HCT116 (cell line): ENCODE data around the gene KANK3. TPM values are rescaled to one million over a fixed set of nuclear protein-coding genes. Genes with fewer than 3 reads are reported as not detected.

Experiments used
- ATAC-seq: fragments of 200-7000 bp; cut with Tn5 transposase; 2 replicates; pipeline ENCODE4 v1.9.1; 2020; ENCODE audit warnings: mild to moderate bottlenecking, moderate library complexity
- BruUV-seq: library from RNA; stranded (reverse); fragments of 400-500 nt; replicated peaks from 2 replicates; lab custom pipeline; 2021; lab: Mats Ljungman, UMichigan
- CTCF ChIA-PET: fragments of 300-600 bp; sonication (Branson Sonifier 250); formaldehyde crosslinking; loops from one replicate; lab custom pipeline; 2021; ENCODE audit warnings: antibody characterized with exemption; lab: Charles Lee
- POLR2A ChIA-PET: fragments of 300-600, 350-600 bp; sonication (Branson Sonifier 250); formaldehyde crosslinking; loops from one replicate; lab custom pipeline; 2021; ENCODE audit warnings: antibody characterized with exemption; lab: Charles Lee
- RAD21 ChIA-PET, 2 experiments: fragments of 300-600 bp; sonication (Branson Sonifier 250); formaldehyde crosslinking; loops; one replicate each; lab custom pipeline; 2023; ENCODE audit warnings: low total read pairs in 2 of 2; ENCODE audit not compliant: uncharacterized antibody in 2 of 2, unreplicated experiment in 2 of 2, low non-redundant PET in 1 of 2; lab: Charles Lee
- DNase-seq: peaks from one replicate; pipeline ENCODE4 v3.0.0-alpha.2; 2010; ENCODE audit warnings: low read depth, low spot score
- H2AFZ ChIP-seq: fragments of 200-600 bp; shearing (Covaris generic), sonication (generic); 2 replicates; pipeline ENCODE4 v1.6.1; 2017; ENCODE audit warnings: low read depth, mixed run types, mixed read lengths, antibody characterized with exemption, low read length; ENCODE audit not compliant: poor library complexity, severe bottlenecking
- H3K27ac ChIP-seq: 2 replicates; pipeline ENCODE4 v1.5.1; 2012; ENCODE audit warnings: low read depth, low read length
- H3K27me3 ChIP-seq: fragments of 200-600 bp; sonication (generic); 2 replicates; pipeline ENCODE4 v1.6.1; 2016; ENCODE audit warnings: mixed run types, low read length, mixed read lengths; ENCODE audit not compliant: insufficient read depth
- H3K36me3 ChIP-seq, 2 experiments: fragments of 200-500 bp in 1 of 2; fragments of 200-600 bp in 1 of 2; sonication (Bioruptor generic) in 1 of 2; sonication (generic) in 1 of 2; 2 replicates each; pipeline versions ENCODE4 v1.5.1 to v1.6.1; 2014 to 2016; ENCODE audit warnings: low read length in 2 of 2, inconsistent platforms in 1 of 2, mixed read lengths in 1 of 2, mixed run types in 1 of 2; ENCODE audit not compliant: insufficient read depth in 2 of 2, control insufficient read depth in 1 of 2
- H3K4me1 ChIP-seq, 2 experiments: fragments of 200-600 bp in 1 of 2; sonication (generic) in 1 of 2; 2 replicates each; pipeline versions ENCODE4 v1.5.1 to v1.6.1; 2012 to 2017; ENCODE audit warnings: low read length in 2 of 2, inconsistent platforms in 1 of 2, mild to moderate bottlenecking in 1 of 2, mixed read lengths in 1 of 2, mixed run types in 1 of 2, moderate library complexity in 1 of 2; ENCODE audit not compliant: insufficient read depth in 2 of 2, control insufficient read depth in 1 of 2
- H3K4me2 ChIP-seq: fragments of 200-600 bp; sonication (generic); 2 replicates; pipeline ENCODE4 v1.6.1; 2017; ENCODE audit warnings: mixed run types, low read length, mixed read lengths
- H3K4me3 ChIP-seq, 2 experiments: fragments of 200-600 bp in 1 of 2; sonication (generic) in 1 of 2; replicated peaks in 1 of 2; 2 replicates each; pipeline ENCODE4 v1.5.1; 2011 to 2016; ENCODE audit warnings: low read length in 2 of 2, control low read depth in 1 of 2, low read depth in 1 of 2, mild to moderate bottlenecking in 1 of 2, mixed read lengths in 1 of 2, mixed run types in 1 of 2
- H3K79me2 ChIP-seq: fragments of 200-600 bp; sonication (generic); 2 replicates; pipeline ENCODE4 v1.6.1; 2017; ENCODE audit warnings: mild to moderate bottlenecking, mixed run types, low read length, moderate library complexity, mixed read lengths; ENCODE audit not compliant: insufficient read depth
- H3K9ac ChIP-seq: fragments of 200-600 bp; sonication (generic); 2 replicates; pipeline ENCODE4 v1.6.1; 2016; ENCODE audit warnings: low read length, mixed read lengths
- H3K9me2 ChIP-seq: fragments of 200-600 bp; sonication (generic), shearing (Covaris generic); 2 replicates; pipeline ENCODE4 v1.6.1; 2017; ENCODE audit warnings: mixed run types, mild to moderate bottlenecking, moderate library complexity; ENCODE audit not compliant: insufficient read depth
- H3K9me3 ChIP-seq, 2 experiments: fragments of 200-500 bp in 1 of 2; fragments of 200-600 bp in 1 of 2; sonication (Bioruptor generic) in 1 of 2; sonication (generic) in 1 of 2; 2 replicates each; pipeline ENCODE4 v1.6.1; 2014 to 2017; ENCODE audit warnings: low read length in 2 of 2, mixed read lengths in 2 of 2, inconsistent platforms in 1 of 2, low read depth in 1 of 2, mild to moderate bottlenecking in 1 of 2, mixed run types in 1 of 2, moderate library complexity in 1 of 2; ENCODE audit not compliant: control insufficient read depth in 1 of 2, insufficient read depth in 1 of 2
- H4K20me1 ChIP-seq: fragments of 200-600 bp; sonication (generic), shearing (Covaris generic); 2 replicates; pipeline ENCODE4 v1.6.1; 2017; ENCODE audit warnings: mixed run types, mild to moderate bottlenecking, moderate library complexity; ENCODE audit not compliant: insufficient read depth
- ATF3 ChIP-seq: IDR thresholded peaks from 2 replicates; pipeline ENCODE4 v1.6.1; 2012
- POLR2AphosphoS5 ChIP-seq: IDR thresholded peaks from 2 replicates; pipeline ENCODE4 v1.6.1; 2011; ENCODE audit warnings: mild to moderate bottlenecking, low read depth, low read length, moderate library complexity
- SP1 ChIP-seq: IDR thresholded peaks from 2 replicates; pipeline ENCODE4 v1.6.1; 2012; ENCODE audit warnings: low read depth
- SRF ChIP-seq: IDR thresholded peaks from 2 replicates; pipeline ENCODE4 v1.6.1; 2012; ENCODE audit warnings: low read depth
- TCF7L2 ChIP-seq: IDR thresholded peaks from 2 replicates; pipeline ENCODE4 v1.7.0; 2011; ENCODE audit warnings: borderline replicate concordance, inconsistent platforms; ENCODE audit not compliant: insufficient read depth, insufficient read length; ENCODE audit errors: extremely low read depth
- YY1 ChIP-seq: IDR thresholded peaks from 2 replicates; pipeline ENCODE4 v1.6.1; 2011; ENCODE audit warnings: low read length, low read depth, moderate library complexity, mild to moderate bottlenecking; ENCODE audit not compliant: insufficient replicate concordance; ENCODE audit errors: extremely low read depth
- ZFX ChIP-seq: fragments of 450-650 bp; IDR thresholded peaks from 2 replicates; pipeline ENCODE4 v1.6.1; 2017
- intact Hi-C: fragments of 100-400 bp; cut with micrococcal nuclease; formaldehyde crosslinking; loops from 2 replicates; pipeline ENCODE4 v1.10.0; 2022
- total RNA-seq: library from RNA; stranded (reverse); gene quantifications from one replicate; pipeline ENCODE4 v1.2.1, GENCODE V29; 2021; ENCODE audit not compliant: unreplicated experiment

Gene KANK3
- total RNA-seq, 1 experiment from 2014 or later: 21.7 TPM

DNA sequence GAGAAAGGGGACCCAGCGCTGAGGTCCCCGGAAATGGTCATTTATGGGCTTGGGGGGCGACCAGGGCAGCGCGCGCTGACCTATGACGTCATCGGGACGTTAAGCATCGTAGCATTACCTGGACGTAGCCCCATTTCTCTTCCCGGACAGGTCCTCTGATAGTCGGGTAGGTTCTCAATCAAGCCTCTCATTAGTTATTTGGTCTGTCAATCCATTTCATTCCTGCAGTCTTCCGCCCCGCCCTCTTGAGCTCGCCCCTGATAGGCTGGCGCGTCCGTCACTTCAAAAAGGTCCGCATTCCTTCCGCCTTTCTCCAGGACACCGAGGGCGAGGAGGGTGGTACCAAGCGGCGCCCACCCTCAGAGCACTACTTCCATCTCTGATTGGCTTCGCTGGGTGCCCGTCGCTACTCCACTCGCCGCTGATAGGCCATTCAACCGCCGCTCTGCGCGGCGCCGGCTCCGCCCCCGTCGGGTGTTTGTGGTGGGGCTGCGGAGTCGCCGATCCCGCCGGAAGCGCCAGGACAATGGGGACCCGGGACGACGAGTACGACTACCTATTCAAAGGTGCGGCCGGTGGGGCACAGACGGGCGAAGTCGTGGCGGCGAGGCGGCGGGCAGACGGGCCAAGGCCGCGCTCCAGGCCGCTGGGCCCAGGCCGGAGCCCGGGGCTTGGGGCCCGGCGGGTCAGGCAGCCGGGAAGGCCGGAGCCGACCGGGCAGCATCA, 47.0 kb upstream of the KANK3 start, which contains the start of gene RAB11B:
Gene RAB11B, plus strand, starts transcription at position 470 of the 726 bp plus-strand sequence. Its CDS starts 57 bp downstream, at position 527.
- Histone ChIP-seq H3K4me1 (peaks cover 6 to 25% of the 10 kb centered on the region in 2 experiments; a peak in 3 of 4 replicates), H3K36me3 (no peaks in the 10 kb centered on the region), H3K27me3 (no peaks in the 10 kb centered on the region), H4K20me1 (no peaks in the 10 kb centered on the region; the same call in 1 of the 2 replicates), H2AFZ (no peak within 1 kb of the TSS), H3K4me3 (peak within 1 kb of the TSS; percentile 62 to 95), H3K4me2 (peak within 1 kb of the TSS; percentile 86), H3K9me3 (no peaks in the 10 kb centered on the region; a peak in 1 of 4 replicates), H3K9ac (peak within 1 kb of the TSS; percentile 100), H3K79me2 (peaks cover 38% of the 10 kb centered on the region), H3K9me2 (no peaks in the 10 kb centered on the region), H3K27ac (peak within 1 kb of the TSS; percentile 100)
- ATAC-seq (peak; percentile 93), DNase-seq (peak; percentile 100)
- BruUV-seq: no TSS peak
- ChIA-PET CTCF (interaction anchor here (0.6 to 2.2 kb wide), 7 partner anchors 13 to 520 kb away, joined by 3 to 9 read pairs (median 5); partner anchors contain the start of gene MARCHF2), POLR2A (interaction anchor here (0.6 to 3.0 kb wide), 17 partner anchors 8 to 1193 kb away, joined by 3 to 20 read pairs (median 6); partner anchors contain the start of genes ANGPTL4, MARCHF2 and ZNF414), RAD21 (interaction anchor here in 1 of 2 experiments (0.6 kb wide), 2 partner anchors 160 to 821 kb away, joined by 3 to 4 read pairs; no protein-coding TSS in a partner anchor)
- intact Hi-C loops: loop anchor here (1.0 kb wide), 1 partner anchor 28 kb away; no protein-coding TSS in a partner anchor
- TF ChIP-seq ZFX: peak; percentile 74; the same call in 1 of the 2 replicates
- TF ChIP-seq TCF7L2: peak; percentile 59
- no peak for TF ChIP-seq ATF3
- TF ChIP-seq SRF: peak; percentile 100
- TF ChIP-seq YY1: no peak
- peak; percentile 100 for TF ChIP-seq SP1
- peak; percentile 80 for TF ChIP-seq POLR2AphosphoS5
